Keratinocyte (primary cell): ENCODE data around the gene TSPAN1.

Experiments used
- CTCF ChIP-seq, 3 experiments: IDR thresholded peaks in 1 of 3; conservative IDR thresholded peaks in 1 of 3; optimal IDR thresholded peaks in 1 of 3; 2 replicates in 2 of 3; 3 replicates in 1 of 3; pipeline versions ENCODE3 to v1.5.1; 2011; ENCODE audit warnings: low read length in 3 of 3, mild to moderate bottlenecking in 3 of 3, moderate library complexity in 2 of 3, control low read depth in 1 of 3, inconsistent platforms in 1 of 3; ENCODE audit not compliant: insufficient read depth in 2 of 3; ENCODE audit errors: extremely low read depth in 1 of 3
- EZH2 ChIP-seq: IDR thresholded peaks from one replicate; pipeline ENCODE4 v1.6.1; 2012; ENCODE audit warnings: inconsistent platforms, mild to moderate bottlenecking, low read length, moderate library complexity

DNA sequence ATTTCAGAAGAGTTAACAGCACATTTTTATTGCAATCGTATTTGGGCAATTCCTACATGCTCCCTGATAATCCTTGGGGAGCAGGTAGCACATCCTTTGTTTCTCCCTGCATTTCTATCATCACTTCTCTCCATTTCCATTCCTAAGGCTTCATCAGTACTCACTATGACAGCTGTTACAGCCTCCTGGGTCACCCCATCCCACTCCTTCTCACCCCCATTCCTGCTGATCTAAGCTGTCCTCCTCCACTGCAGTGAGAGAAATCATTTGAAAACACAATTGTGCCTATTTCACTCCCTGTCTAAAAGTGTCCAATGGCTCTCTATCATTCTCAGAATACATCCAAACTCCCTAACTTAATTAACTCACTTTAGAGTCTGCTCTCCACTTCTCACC is 17.0 kb upstream of the TSPAN1 start:
- TF ChIP-seq CTCF (optimal IDR thresholded peaks at IDR 0.05 in 1 of 3, IDR thresholded peaks at IDR 0.05 in 1 of 3, conservative IDR thresholded peaks at IDR 0.05 in 1 of 3; ENCODE audit: extremely low read depth in 1 of 3, insufficient read depth in 2 of 3, low read length in 3 of 3): no peak
- TF ChIP-seq EZH2: no peak
